Measurements from ENCODE around the gene PDLIM4. TPM values are rescaled to one million over a fixed set of nuclear protein-coding genes. Genes with fewer than 3 reads are reported as not detected.
A peak's percentile ranks its signal among the peaks of the same experiment; 100 is the strongest.

The PDLIM4 gene
- total and polyA plus RNA-seq, 11 donors = 2.4 to 16.9 (median 8.1) TPM

- Histone ChIP-seq H3K4me3 (no peak overlapping the region), H3K27me3 (no peaks in the 10 kb centered on the region), H3K36me3 (peaks cover 0 to 81% (median 55%) of the 10 kb centered on the region in 9 donors), H3K27ac (peak overlapping the region in 9 of 12 donors; percentile 58 to 88 (median 63)), H3K9me3 (no peaks in the 10 kb centered on the region), H3K4me1 (peaks cover 0 to 79% (median 40%) of the 10 kb centered on the region in 12 donors)
- WGBS, 4 donors = 94 to 98% (median 96%) methylated on average over 11 of the region's 11 CpGs
- TF ChIP-seq POLR2A (IDR thresholded peaks at IDR 0.05) = no peak
- no peak for TF ChIP-seq CTCF (IDR thresholded peaks at IDR 0.05)
- DNase-seq (peak in 1 of 5 donors; percentile 13), ATAC-seq (no peak)
- intact Hi-C loops (cut with DNase I) = no loop called here
Observed at GRCh38 chr5:132209901-132210545, 47.5 kb upstream of the PDLIM4 start.

GRCh38 chr5:132210944-132211343, 46.6 kb upstream of the PDLIM4 start:
- no peak for TF ChIP-seq POLR2A (IDR thresholded peaks at IDR 0.05)
- no peak for TF ChIP-seq CTCF (IDR thresholded peaks at IDR 0.05)
- WGBS, 4 donors = 51 to 75% (median 63%) methylated on average over 1 of the region's 1 CpG
- Histone ChIP-seq H3K4me3 (no peak overlapping the region), H3K27me3 (no peaks in the 10 kb centered on the region), H3K27ac (peak overlapping the region in 11 of 12 donors; percentile 41 to 88 (median 62)), H3K9me3 (no peaks in the 10 kb centered on the region), H3K36me3 (peaks cover 0 to 80% (median 55%) of the 10 kb centered on the region in 9 donors), H3K4me1 (peaks cover 0 to 78% (median 37%) of the 10 kb centered on the region in 12 donors)
- peak in 1 of 5 donors; percentile 66 for DNase-seq
- ATAC-seq = peak in 1 of 4 donors; percentile 4
- intact Hi-C loops (cut with DNase I) = no loop called here

- peak in 4 of 5 donors; percentile 57 to 80 (median 70) for DNase-seq
- Histone ChIP-seq H3K9me3 (no peaks in the 10 kb centered on the region), H3K4me3 (no peak overlapping the region), H3K4me1 (peaks cover 0 to 72% (median 36%) of the 10 kb centered on the region in 12 donors), H3K27me3 (no peaks in the 10 kb centered on the region), H3K27ac (peak overlapping the region in 11 of 12 donors; percentile 49 to 90 (median 72)), H3K36me3 (peaks cover 0 to 82% (median 60%) of the 10 kb centered on the region in 9 donors)
- no peak for TF ChIP-seq CTCF (IDR thresholded peaks at IDR 0.05)
- TF ChIP-seq POLR2A (IDR thresholded peaks at IDR 0.05) = no peak
- 23 to 69% (median 29%) methylated on average over 1 of the region's 1 CpG for WGBS, 4 donors
- ATAC-seq = peak; percentile 40 to 61 (median 59)
- intact Hi-C loops (cut with DNase I) = no loop called here
Observed at GRCh38 chr5:132211787-132212186, 45.7 kb upstream of the PDLIM4 start.

GRCh38 chr5:132213666-132214065, 43.8 kb upstream of the PDLIM4 start:
- Histone ChIP-seq H3K27ac (peak overlapping the region in 8 of 12 donors; percentile 6 to 90 (median 86)), H3K9me3 (no peaks in the 10 kb centered on the region), H3K36me3 (peaks cover 0 to 81% (median 59%) of the 10 kb centered on the region in 9 donors), H3K27me3 (no peaks in the 10 kb centered on the region), H3K4me3 (no peak overlapping the region), H3K4me1 (peaks cover 0 to 81% (median 43%) of the 10 kb centered on the region in 12 donors)
- intact Hi-C loops (cut with DNase I) = no loop called here
- WGBS, 4 donors = 95 to 98% (median 96%) methylated on average over 7 of the region's 7 CpGs
- ATAC-seq (no peak), DNase-seq (no peak)
- TF ChIP-seq CTCF (IDR thresholded peaks at IDR 0.05) (no peak), POLR2A (IDR thresholded peaks at IDR 0.05) (no peak)

Data from heart left ventricle (tissue), 16 donors.